Nephron (organoid): ENCODE results near the gene PMM1.

Experiments
- H3K27ac Mint-ChIP-seq, 3 experiments: 2 replicates each; pipeline ENCODE4 v1.8.0; 2020; ENCODE audit warnings: mixed read lengths in 3 of 3, mild to moderate bottlenecking in 2 of 3, moderate library complexity in 1 of 3
- H3K27me3 Mint-ChIP-seq: 2 replicates; pipeline ENCODE4 v1.8.0; 2021; ENCODE audit warnings: low read depth, mild to moderate bottlenecking, moderate library complexity, mixed read lengths
- H3K36me3 Mint-ChIP-seq: 2 replicates; pipeline ENCODE4 v1.8.0; 2020; ENCODE audit warnings: low read depth, mixed read lengths
- H3K4me1 Mint-ChIP-seq: 2 replicates; pipeline ENCODE4 v1.8.0; 2020; ENCODE audit warnings: mixed read lengths
- H3K4me3 Mint-ChIP-seq, 3 experiments: 2 replicates each; pipeline ENCODE4 v1.8.0; 2020; ENCODE audit warnings: mild to moderate bottlenecking in 3 of 3, mixed read lengths in 3 of 3, moderate library complexity in 2 of 3
- H3K9me3 Mint-ChIP-seq: 2 replicates; pipeline ENCODE4 v1.8.0; 2020; ENCODE audit warnings: mixed read lengths
- TF ChIP-seq, protein P1 (sequence below), 3 experiments: fragments of 200-600 bp; sonication (generic); IDR thresholded peaks; one replicate each; pipeline ENCODE4 v1.5.0; 2021; ENCODE audit warnings: antibody characterized with exemption in 3 of 3; ENCODE audit not compliant: unreplicated experiment in 3 of 3

The PMM1 gene

GRCh38 chr22:41540365-41540764 lies 49.3 kb downstream of the PMM1 start:
- Mint-ChIP-seq H3K9me3 (no peaks in the 10 kb centered on the region), H3K4me3 (peak overlapping the region in 2 of 3 experiments; percentile 63 to 74), H3K27ac (no peak overlapping the region), H3K27me3 (no peaks in the 10 kb centered on the region), H3K4me1 (peaks cover 45% of the 10 kb centered on the region), H3K36me3 (peaks cover 11% of the 10 kb centered on the region)
- TF ChIP-seq, protein P1, sequence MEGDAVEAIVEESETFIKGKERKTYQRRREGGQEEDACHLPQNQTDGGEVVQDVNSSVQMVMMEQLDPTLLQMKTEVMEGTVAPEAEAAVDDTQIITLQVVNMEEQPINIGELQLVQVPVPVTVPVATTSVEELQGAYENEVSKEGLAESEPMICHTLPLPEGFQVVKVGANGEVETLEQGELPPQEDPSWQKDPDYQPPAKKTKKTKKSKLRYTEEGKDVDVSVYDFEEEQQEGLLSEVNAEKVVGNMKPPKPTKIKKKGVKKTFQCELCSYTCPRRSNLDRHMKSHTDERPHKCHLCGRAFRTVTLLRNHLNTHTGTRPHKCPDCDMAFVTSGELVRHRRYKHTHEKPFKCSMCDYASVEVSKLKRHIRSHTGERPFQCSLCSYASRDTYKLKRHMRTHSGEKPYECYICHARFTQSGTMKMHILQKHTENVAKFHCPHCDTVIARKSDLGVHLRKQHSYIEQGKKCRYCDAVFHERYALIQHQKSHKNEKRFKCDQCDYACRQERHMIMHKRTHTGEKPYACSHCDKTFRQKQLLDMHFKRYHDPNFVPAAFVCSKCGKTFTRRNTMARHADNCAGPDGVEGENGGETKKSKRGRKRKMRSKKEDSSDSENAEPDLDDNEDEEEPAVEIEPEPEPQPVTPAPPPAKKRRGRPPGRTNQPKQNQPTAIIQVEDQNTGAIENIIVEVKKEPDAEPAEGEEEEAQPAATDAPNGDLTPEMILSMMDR (IDR thresholded peaks at IDR 0.05; ENCODE audit: unreplicated experiment in 3 of 3): no peak

GRCh38 chr22:41540006-41540315 lies 49.7 kb downstream of the PMM1 start:
- Mint-ChIP-seq H3K36me3 (peaks cover 15% of the 10 kb centered on the region), H3K4me1 (peaks cover 41% of the 10 kb centered on the region), H3K27me3 (no peaks in the 10 kb centered on the region), H3K4me3 (peak overlapping the region in 2 of 3 experiments; percentile 19 to 46), H3K27ac (peak overlapping the region in 2 of 3 experiments; percentile 31 to 35), H3K9me3 (no peaks in the 10 kb centered on the region)
- TF ChIP-seq, protein P1 (IDR thresholded peaks at IDR 0.05; ENCODE audit: unreplicated experiment in 3 of 3): no peak

DNA sequence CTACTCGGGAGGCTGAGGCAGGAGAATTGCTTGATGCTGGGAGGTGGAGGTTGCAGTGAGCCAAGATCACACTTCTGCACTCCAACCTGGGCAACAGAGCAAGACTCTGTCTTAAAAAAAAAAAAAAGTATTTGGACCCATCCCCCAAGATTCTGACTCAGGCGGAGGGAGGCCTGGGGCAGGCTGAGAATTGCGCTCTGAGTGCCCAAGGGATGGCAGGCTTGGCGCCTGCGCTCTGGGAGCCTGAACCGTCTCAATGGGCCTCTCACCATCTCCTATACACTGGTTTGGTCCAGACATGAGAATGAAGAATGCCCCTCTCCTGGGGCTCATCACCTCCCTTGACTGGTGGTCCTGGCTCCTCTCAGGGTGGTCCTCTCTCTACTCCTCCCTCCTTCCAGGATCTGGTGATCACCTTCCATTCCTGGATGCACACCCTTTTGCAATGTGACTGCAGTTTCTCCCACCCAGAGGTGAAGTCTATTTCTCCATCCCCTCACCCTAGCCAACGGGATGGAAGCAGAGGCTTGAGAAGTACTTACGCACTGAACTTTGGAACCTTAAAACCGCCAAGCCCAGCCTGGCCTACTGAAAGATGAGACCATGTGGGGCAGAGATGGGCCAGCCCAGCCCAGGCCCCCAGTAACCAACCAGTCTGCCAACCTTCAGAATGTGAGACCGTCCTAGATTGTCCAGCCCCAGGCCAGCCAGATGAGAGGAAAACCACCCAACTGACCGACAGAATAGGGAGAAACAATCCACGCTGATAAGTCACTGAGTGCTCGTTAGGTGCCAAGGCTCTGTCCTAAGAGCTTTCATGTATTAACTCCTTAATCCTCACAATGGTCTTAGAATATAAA lies 50.3 kb downstream of the PMM1 start:
- TF ChIP-seq, protein P1 (IDR thresholded peaks at IDR 0.05; ENCODE audit: unreplicated experiment in 3 of 3): no peak
- H3K36me3 Mint-ChIP-seq: peaks cover 16% of the 10 kb centered on the region
- peak overlapping the region in 2 of 3 experiments; percentile 31 to 35 for H3K27ac Mint-ChIP-seq
- H3K4me3 Mint-ChIP-seq: peak overlapping the region in 2 of 3 experiments; percentile 19 to 46
- H3K4me1 Mint-ChIP-seq: peaks cover 35% of the 10 kb centered on the region
- H3K27me3 Mint-ChIP-seq: no peaks in the 10 kb centered on the region
- H3K9me3 Mint-ChIP-seq: no peaks in the 10 kb centered on the region

DNA sequence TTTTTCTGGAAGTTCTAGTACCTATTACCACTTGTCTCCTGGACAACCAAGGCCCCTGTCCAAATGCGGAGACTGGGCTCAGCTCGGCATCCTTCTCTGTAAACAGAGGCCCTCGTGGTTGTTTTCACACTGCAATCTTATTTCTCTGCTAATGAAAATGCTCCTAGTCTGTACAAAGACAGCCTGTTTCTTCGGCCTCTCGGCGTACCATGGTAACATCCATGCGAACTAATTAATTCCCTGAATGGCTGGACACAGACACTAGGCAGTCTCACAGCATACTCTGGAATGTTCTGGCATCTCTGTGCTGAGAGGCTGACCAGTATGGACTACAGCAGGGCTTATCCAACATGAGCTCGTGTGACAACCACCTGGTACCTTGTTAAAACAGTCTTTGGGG lies 51.1 kb downstream of the PMM1 start:
- Mint-ChIP-seq H3K27me3 (no peaks in the 10 kb centered on the region), H3K9me3 (no peaks in the 10 kb centered on the region), H3K4me3 (no peak overlapping the region), H3K4me1 (peaks cover 28% of the 10 kb centered on the region), H3K36me3 (peaks cover 16% of the 10 kb centered on the region), H3K27ac (no peak overlapping the region)
- TF ChIP-seq, protein P1 (IDR thresholded peaks at IDR 0.05; ENCODE audit: unreplicated experiment in 3 of 3): no peak

DNA sequence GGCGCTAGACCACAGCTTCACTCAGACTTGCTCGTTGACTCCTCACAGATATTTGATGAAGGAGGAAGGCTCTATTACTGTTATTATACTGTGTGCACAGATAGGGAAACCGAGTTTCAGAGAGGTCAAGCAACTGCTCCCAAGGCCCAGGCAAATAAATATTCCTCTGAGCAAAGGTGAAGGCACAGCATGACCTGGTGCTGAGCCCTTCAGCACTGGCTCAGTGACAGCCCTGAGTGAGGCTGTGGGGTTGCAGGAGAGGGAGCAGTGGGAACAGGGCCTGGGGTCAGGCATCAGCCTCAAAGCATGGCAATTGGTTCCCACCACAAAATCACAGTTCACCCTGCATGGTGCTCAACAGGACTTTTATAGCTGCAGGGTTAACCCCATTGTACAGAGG lies 52.4 kb downstream of the PMM1 start:
- Mint-ChIP-seq H3K4me3 (no peak overlapping the region), H3K9me3 (no peaks in the 10 kb centered on the region), H3K27ac (no peak overlapping the region), H3K36me3 (peaks cover 17% of the 10 kb centered on the region), H3K27me3 (no peaks in the 10 kb centered on the region), H3K4me1 (peaks cover 14% of the 10 kb centered on the region)
- TF ChIP-seq, protein P1 (IDR thresholded peaks at IDR 0.05; ENCODE audit: unreplicated experiment in 3 of 3): no peak

DNA sequence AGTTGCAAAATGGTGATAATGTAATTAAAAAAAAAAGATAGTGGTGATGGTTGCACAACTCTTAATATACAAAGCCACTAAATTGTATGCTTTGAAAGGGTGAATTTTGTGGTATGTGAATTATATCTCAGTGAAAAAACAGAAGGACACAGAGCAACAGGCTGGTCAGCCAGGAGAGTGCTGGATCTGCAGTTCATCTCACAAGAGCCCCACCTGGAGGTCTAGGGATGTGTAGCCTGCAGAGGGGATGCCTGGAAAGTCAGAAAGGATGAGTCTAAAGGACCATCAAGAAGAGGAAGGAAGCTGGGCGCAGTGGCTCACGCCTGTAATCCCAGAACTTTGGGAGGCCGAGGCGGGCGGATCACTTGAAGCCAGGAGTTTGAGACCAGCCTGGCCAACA lies 54.4 kb downstream of the PMM1 start:
- Mint-ChIP-seq H3K9me3 (no peaks in the 10 kb centered on the region), H3K4me1 (peaks cover 6% of the 10 kb centered on the region), H3K4me3 (no peak overlapping the region), H3K36me3 (peaks cover 24% of the 10 kb centered on the region), H3K27ac (peak overlapping the region in 1 of 3 experiments; percentile 47), H3K27me3 (no peaks in the 10 kb centered on the region)
- TF ChIP-seq, protein P1 (IDR thresholded peaks at IDR 0.05; ENCODE audit: unreplicated experiment in 3 of 3): peak; percentile 15 to 20 (median 19)
